NCI-H1694 treated with DMSO at 0.1 percent for 48 hours (cell line): ENCODE measurements around the gene DNAAF8.
"Not testable (repeated sequence)": the region's sequence is repeated elsewhere in the genome, so short reads cannot be mapped to it uniquely, and the experiment has no call there.

Experiments
- DNase-seq: peaks from one replicate; lab custom pipeline; 2025; lab: John Stamatoyannopoulos, UW

DNAAF8 gene

DNA sequence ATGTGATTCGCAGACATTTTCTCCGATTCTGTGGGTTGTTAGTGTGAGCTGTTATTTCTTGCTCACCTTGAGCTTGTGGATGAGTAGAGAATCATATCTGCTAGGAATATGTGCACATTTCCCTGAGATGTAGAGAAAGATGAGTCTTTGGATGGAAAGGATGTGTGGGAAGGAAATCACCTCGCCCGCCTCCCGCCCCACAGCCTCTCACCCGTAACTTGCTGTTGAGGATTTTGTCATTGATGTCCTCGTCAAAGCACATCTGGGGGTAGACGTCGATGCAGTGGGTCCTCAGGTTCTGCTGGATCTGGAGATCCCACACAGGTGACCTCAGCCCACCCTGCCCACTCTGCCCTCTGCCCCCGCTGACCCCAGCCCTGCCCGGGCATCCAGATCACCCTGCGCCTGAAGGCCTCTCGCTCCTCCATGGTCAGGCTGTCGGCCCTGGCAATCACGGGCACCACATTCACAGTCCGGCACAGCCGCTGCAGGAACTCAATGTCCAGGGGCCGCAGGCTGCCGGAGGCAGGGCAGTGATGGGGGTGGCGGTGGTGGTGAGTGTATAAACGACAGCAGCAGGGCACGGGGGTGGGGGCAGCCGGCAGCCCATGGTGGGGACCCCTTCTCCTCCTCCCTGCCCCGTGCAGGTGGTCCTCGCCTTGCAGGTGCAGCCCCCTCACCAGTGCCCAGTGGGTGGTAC, 49.1 kb downstream of the DNAAF8 start:
- DNase-seq = no peak

DNA sequence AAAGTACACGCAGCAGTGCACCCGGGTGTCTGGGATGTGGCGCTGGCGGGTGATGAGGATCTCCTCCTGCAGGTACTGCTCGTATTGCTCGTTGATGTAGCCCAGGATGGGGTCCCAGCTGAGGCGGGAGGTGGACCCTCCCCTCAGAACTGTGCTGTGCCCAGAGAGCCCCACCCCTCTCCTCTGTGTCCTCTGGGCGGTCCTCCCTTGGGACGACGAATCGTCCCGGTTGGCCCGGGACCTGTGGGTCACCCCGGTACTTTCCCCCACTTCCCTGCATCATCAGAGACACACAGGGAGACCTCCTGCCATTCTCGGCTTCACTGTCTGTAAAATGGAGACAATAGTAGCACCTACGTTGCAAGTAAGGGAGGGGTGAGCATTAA, 49.6 kb downstream of the DNAAF8 start:
- DNase-seq = no peak

DNA sequence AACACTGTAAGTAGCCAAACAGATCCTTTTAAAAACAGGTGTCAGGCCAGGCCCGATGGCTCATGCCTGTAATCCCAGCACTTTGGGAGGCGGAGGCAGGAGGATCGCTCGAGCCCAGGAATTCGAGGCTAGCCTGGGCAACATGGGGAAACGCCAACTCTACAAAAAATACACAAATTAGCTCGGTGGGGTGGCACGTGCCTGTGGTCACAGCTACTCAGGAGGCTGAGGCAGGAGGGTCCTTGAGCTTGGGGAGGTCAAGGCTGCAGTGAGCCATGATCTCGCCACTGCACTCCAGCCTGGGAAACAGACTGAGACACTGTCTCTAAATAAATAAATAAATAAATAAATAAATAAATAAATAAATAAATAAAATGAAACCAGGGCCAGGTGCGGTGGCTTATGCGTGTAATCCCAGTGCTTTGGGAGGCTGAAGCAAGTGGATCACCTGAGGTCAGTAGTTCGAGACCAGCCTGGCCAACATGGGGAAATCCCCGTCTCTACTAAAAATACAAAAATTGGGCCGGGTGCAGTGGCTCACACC, 50.2 kb downstream of the DNAAF8 start:
- not testable (repeated sequence) for DNase-seq

DNA sequence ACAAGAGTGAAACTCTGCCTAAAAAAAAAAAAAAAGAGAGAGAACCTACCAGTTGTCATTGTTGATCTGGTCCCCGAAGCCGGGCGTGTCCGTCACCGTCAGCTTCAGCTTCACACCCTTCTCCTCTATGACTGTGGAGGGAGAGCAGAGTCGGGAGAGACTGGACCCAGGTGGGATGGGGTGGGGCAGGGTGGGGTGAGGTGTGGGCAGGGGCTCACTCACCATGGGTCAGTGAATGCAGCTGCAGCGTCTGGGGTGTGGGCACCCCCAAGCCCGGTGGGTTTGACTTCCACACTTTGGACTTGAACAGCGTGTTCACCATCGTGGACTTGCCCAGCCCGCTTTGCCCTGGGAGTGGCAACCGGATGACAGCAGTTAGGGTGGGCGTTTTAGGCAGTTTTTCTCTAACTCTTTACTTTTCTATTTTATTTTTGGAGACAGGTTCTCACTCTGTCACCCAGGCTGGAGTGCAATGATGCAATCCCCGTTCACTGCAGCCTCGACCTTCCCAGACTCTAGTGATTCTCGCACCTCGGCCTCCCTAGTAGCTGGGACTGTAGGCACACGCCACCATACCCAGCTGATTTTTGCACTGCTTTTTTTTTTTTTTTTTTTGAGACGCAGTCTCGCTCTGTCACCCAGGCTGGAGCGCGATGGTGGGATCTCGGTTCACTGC, 51.6 kb downstream of the DNAAF8 start:
- DNase-seq = no peak

DNA sequence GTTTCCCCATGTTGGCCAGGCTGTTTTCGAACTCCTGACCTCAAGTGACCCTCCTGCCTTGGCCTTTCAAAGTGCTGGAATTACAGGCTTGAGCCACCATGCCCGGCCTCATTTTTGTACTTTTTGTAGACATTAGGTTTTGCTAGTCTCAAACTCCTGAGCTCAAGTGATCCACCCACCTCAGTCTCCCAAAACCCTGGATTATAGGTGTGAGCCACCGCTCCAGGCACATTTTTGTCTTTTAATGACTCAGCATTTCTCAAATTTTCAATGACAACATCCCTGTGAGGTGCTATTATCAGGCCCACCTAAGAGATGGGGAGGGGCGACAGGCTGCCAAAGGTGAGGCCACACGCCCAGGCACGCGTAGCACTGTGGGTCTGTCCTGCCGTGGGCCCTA, 52.7 kb downstream of the DNAAF8 start:
- DNase-seq = no peak

DNA sequence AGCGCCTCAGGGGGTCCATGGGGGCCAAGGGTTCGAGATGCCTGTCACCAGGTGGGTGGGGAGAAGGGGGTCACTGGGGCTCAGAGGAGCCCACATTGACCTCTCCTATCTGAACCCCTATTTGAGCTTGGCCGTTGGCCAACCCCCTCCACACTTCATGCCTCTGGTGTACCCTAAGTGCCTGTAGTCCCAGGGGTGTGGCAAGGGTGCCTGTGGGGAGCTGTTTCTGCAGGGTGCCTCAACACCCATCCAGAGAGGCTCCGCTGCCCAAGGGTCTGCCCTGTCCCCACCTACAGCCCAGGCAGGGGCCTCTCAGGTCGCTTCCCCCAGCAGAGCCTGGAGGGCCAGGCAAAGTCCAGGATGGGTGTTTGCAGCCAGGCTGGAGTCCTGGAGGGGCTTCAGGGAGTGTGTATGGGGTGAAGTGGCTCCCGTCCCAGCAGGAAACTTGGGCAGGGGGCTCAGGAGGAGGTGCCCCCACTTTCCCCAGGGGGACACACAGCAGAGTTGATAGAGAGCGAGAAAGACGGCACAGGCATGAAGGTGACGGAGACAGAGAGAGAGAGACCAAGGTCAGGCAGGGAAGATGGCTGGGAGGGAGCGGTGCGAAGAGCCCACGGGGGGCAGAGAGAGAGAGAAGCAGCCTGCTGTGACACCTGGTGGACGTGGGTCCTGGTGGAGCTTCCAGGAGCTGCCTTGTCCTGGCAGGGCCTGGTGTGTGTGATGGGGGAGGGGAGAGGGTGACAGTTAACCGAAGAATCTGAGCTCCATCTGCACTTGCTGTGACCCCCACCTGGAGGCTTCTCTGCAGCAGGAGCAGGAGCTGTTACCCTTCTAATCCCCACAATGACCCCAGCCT, 53.5 kb downstream of the DNAAF8 start, which contains the start of gene SEPTIN12:
Gene SEPTIN12, minus strand, starts transcription at position 719 of the 856 bp plus-strand sequence. Its CDS starts 700 bp downstream, at position 19.
- no peak for DNase-seq

DNA sequence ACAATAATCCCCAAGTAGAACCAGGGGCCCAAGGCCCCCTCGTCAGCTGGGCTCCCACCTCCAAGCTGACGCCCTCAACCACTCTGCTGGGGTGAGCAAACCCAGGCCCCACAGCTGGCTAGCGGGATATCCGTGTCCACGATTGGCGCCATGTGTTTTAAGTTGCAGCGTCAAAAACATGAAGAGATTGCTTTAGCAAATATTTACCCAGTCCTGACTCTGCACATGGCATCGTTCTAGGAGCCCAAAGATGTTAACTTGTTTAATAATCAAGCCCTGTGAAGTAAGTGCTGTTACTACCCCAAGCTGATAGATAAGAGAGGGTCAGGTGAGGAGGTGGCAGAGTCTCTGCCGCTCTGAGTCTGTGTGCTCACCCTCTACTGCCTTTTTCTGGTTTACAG, 54.2 kb downstream of the DNAAF8 start:
- no peak for DNase-seq

DNA sequence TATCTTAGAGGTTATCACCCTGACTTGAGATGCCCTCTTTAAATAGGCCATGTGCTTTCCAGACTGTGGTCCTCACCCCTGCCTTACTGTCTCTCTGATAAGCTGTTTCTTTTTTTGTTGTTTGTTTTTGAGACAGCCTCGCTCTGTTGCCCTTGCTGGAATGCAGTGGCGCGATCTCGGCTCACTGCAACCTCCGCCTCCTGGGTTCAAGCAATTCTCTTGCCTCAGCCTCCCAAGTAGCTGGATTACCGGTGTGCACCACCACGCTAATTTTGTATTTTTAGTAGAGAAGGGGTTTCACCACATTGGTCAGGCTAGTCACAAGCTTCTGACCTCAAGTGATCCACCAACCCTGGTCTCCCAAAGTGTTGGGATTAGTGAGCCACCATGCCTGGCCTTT, 54.6 kb downstream of the DNAAF8 start:
- DNase-seq = no peak

DNA sequence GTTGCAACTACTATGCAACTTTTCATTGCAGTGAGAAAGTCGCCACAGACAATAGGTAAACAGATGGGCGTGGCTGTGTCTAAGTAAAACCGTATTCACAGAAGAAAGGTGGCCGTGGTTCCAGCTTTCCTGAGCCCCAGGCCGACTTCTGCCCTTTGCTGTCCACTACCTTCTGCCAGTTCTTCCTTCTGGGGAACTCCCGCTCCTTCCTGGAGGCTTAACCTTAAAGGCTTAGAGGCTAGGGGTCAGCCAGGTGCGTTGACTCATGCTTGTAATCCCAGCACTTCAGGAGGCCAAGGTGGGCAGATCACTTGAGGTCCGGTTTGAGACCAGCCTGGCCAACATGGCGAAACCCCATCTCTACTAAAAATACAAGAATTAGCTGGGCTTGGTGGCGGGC, 55.9 kb downstream of the DNAAF8 start:
- no peak for DNase-seq

DNA sequence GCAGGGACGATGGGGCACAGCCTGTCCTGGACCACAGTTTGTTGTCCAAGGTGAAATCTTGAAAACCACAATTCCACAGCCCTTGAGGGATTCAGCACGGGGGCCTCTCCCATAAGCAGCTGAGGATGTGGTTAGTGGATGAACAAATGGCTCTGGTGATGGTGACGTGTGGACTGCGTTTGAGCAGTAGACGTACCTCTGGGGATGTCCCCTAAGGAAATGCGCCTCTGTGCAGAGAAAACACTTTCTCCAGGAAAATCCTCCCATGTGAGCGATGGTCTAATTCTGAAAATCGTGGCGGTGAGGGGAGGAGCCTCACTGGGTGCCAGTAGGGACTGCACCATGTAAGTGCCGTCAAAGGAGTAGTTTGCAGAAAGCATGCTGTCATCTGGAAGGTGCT, 56.5 kb downstream of the DNAAF8 start:
- no peak for DNase-seq

DNA sequence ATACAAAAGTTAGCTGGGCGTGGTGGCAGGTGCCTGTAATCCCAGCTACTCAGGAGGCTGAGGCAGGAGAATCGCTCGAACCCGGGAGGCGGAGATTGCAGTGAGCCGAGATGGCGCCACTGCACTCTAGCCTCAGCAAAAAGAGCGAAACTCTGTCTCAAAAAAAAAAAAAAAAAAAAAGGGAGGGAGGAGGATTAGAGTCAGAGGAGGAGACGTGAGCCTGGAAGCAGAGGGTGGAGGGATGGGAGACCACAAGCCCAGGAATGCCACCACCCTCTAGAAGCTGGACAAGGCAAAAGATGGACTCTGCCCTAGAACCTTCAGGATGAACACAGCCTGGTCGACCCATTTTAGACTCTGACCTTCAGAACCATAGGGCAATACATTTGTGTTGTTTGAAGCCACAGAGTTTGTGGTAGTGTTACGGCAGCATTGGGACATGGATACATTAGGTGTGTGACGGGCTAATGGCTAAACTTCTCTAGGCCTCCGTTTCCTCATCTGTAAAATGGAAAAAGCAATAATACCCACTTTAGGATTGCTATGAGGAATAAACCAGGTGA, 58.7 kb downstream of the DNAAF8 start:
- no peak for DNase-seq

DNA sequence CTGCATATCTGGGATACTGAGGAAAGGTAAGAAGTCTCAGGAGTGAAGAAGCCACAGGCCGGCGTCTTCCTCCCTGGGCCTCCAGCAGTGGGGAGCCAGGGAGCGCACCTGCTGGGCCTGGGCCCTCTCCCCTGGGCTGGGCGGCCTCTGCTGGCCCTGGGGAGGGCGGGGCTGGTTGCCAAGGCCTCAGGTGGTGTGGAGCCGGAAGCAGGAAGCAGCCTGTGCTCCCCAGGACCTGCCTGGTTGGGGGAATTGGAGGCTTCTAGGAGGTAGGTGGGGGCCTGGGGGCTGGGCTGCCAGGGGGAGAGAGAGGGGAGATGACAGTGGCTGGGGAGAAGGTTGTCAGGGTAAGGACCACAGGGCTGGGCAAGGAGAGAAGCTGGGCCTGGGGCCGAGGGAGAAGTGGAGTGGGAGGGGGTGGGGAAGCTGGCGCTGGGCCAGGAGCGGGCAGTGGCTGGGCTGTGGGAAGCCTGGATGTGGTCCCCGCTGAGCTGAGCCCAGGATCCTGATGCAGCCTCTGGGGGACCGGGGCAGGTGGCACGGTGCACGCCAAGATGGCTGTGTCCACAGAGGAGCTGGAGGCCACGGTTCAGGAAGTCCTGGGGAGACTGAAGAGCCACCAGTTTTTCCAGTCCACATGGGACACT, 61.0 kb downstream of the DNAAF8 start, which contains the start of gene SMIM22:
Gene SMIM22, plus strand, starts transcription at position 189 of the 647 bp plus-strand sequence. Its CDS starts 366 bp downstream, at position 555.
- DNase-seq = no peak

DNA sequence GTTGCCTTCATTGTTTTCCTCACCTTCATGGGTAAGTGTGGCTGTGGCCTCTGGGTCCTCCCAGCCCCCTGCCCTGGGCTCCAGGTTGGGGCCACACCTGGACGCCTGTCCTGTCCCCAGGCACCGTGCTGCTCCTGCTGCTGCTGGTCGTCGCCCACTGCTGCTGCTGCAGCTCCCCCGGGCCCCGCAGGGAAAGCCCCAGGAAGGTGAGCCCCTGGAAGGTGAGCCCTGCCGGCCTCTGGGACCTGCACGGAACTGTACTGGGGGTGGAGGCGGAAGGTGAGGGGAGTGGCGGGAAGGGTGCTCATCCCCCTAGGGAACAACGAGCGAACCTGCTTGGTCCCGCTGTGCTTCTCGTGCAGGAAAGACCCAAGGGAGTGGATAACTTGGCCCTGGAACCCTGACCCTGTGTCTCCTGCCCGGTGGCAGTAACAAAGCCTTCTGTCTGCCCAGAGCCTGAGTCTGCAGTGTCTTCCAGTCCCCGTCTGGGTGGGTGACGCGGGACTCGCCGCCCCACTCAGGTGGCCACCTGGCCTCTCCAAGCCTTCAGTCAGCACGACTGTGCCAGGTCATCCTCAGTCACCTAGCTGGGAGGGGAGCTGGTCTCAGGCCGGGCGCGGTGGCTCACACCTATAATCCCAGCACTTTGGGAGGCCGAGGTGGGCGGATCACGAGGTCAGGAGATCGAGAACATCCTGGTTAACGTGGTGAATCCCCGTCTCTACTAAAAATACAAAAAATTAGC, 61.7 kb downstream of the DNAAF8 start:
- no peak for DNase-seq

DNA sequence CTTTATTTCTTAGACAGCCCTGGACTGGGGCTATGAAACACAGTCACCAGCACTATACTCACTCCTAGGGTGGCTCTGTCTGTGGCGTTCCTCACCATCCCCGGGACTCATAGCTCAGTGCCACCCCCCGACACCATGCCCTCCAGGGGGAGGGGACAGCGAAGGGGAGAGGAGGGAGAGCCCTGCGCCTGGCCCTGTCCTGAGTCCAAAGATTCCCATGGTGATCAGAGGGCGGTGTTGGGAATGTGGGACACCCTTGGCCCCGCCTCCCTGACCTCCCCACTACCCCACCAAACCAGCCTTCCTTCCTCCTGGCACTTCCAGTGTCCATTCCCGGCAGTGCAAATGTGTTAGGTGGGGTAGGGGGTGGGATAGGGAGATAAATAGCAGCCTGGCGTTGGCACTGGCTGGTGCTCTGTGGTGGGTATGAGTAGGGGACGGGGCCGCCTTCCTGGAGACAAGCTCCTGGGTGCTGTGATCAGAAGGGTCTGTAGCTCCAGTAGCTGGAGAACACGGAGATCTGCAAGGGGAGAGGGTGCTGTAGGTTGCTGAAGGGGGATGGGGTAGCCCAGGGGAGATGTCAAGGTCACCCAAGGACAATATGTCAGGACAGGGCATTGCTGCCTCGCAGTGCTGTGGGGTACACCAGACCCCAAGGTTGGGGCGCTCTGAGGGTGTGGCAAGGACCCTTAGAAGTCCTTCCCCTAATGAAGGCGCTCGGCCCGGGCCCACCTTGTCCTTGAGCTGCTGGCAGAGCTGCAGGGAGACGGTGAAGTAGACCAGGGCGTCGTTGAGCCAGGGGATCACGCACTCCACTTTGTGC, 62.9 kb downstream of the DNAAF8 start:
- DNase-seq = no peak

DNA sequence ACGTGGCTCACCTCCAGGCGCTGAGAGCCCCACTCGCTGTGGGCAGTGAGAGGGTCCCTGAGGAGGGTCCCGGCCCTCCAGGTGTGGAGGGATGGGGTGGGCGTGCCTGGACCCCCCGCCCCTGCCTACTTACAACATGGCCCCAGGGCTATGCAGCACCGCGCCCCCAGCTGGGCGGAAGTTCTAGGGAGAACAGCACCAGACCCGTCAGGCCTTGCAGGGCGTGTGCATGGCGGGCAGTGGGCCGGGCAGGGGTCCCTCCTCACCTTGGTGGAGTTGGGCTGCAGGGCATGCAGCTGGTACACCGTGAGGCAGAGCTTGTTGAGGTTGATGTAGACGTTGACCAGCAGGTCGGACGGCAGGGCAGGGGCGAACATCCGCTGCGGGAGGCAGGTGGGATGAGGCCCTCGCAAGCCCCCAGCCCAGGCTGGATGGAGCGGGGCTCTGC, 63.5 kb downstream of the DNAAF8 start:
- no peak for DNase-seq

DNA sequence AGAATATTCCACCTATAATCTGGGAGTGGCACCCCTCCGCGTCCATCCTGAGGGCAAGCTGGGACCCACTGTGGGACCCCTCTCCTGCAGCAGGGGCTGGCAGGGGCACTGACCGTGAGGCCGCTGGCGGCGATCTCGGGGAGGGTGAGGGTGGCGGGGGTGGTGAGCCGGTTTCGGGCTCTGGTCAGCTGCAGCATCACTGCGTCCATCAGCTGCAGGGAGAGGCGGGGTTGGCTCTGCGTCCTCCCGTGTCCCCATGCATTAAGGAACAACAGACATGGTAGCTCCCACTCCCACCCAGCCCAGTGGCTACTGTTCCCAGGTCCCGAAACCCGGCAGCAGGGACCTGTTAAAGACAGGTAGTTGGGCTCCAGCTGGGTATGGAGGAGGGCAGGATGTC, 64.1 kb downstream of the DNAAF8 start:
- no peak for DNase-seq
